ENCODE results near the gene NCF2.

- no peak for TF ChIP-seq CTCF (IDR thresholded peaks at IDR 0.05)
- TF ChIP-seq POLR2A (IDR thresholded peaks at IDR 0.05): no peak
- TF ChIP-seq POLR2AphosphoS5 (IDR thresholded peaks at IDR 0.05; ENCODE audit: insufficient read depth in 1 of 2, low read depth in 1 of 2): no peak
Observed at GRCh38 chr1:183544598-183545297, 45.5 kb downstream of the NCF2 start.
